Left lobe of liver (tissue), 2 donors: Measurements from ENCODE around the gene LRRC28. TPM values are rescaled to one million over a fixed set of nuclear protein-coding genes. Genes with fewer than 3 reads are reported as not detected.
"Not testable (repeated sequence)": the region's sequence is repeated elsewhere in the genome, so short reads cannot be mapped to it uniquely, and the experiment has no call there.

Experiments used
- ATAC-seq: fragments of 200-7000 bp; cut with Tn5 transposase; one replicate; pipeline ENCODE4 v1.9.1; 2020; ENCODE audit warnings: mild to moderate bottlenecking, moderate library complexity
- DNase-seq: peaks from one replicate; pipeline ENCODE4 v3.0.0-alpha.2; 2020; ENCODE audit warnings: low spot score
- total RNA-seq: library from RNA; stranded (reverse); gene quantifications from one replicate; pipeline ENCODE4 v1.2.1, GENCODE V29; 2021
- donor health status: DM: no; HTN: no; CAD: no; lungs with moderate emphysema.
- donor health status: DM: no; HTN: yes; CAD: no.

LRRC28 gene
- total RNA-seq: 26.9 TPM

GRCh38 chr15:99250857-99251841 is at the start of gene LRRC28:
Gene LRRC28, plus strand, starts transcription at chr15:99251481. Its CDS starts 4,477 bp downstream, at chr15:99255958.
- peak; percentile 90 for ATAC-seq
- DNase-seq: peak; percentile 99

- no peak for DNase-seq
- no peak for ATAC-seq
Observed at GRCh38 chr15:99202176-99202552, 49.1 kb upstream of the LRRC28 start.

GRCh38 chr15:99207672-99208071 is 43.6 kb upstream of the LRRC28 start:
- ATAC-seq (no peak), DNase-seq (no peak)

GRCh38 chr15:99209326-99209725 is 42.0 kb upstream of the LRRC28 start:
- ATAC-seq (peak; percentile 29), DNase-seq (no peak)

GRCh38 chr15:99210334-99210733 is 40.9 kb upstream of the LRRC28 start:
- ATAC-seq (no peak), DNase-seq (no peak)

- no peak for ATAC-seq
Observed at GRCh38 chr15:99211926-99212325, 39.4 kb upstream of the LRRC28 start.

GRCh38 chr15:99212406-99212805 is 38.9 kb upstream of the LRRC28 start:
- DNase-seq (no peak), ATAC-seq (no peak)

More at GRCh38 chr15:99211926-99212325, 39.4 kb upstream of the LRRC28 start:
- DNase-seq: no peak

GRCh38 chr15:99213187-99213811 is 38.0 kb upstream of the LRRC28 start:
- DNase-seq: peak; percentile 78
- peak; percentile 97 for ATAC-seq

- ATAC-seq (no peak), DNase-seq (no peak)
Observed at GRCh38 chr15:99224372-99225214, 26.7 kb upstream of the LRRC28 start.

GRCh38 chr15:99226802-99227201 is 24.5 kb upstream of the LRRC28 start:
- ATAC-seq: no peak
- no peak for DNase-seq

GRCh38 chr15:99228120-99228770 is 23.0 kb upstream of the LRRC28 start:
- ATAC-seq: peak; percentile 90
- no peak for DNase-seq

- DNase-seq (no peak), ATAC-seq (no peak)
Observed at GRCh38 chr15:99230867-99231266, 20.4 kb upstream of the LRRC28 start.

GRCh38 chr15:99232740-99233139 is 18.5 kb upstream of the LRRC28 start:
- ATAC-seq: no peak
- no peak for DNase-seq

- DNase-seq, ATAC-seq: not testable (repeated sequence)
Observed at GRCh38 chr15:99234160-99234559, 17.1 kb upstream of the LRRC28 start.

- ATAC-seq (no peak), DNase-seq (no peak)
Observed at GRCh38 chr15:99238849-99239248, 12.4 kb upstream of the LRRC28 start.

- ATAC-seq (no peak), DNase-seq (no peak)
Observed at GRCh38 chr15:99239545-99240198, 11.6 kb upstream of the LRRC28 start.

GRCh38 chr15:99241752-99242151 is 9.5 kb upstream of the LRRC28 start:
- ATAC-seq (no peak), DNase-seq (no peak)

- DNase-seq: no peak
- no peak for ATAC-seq
Observed at GRCh38 chr15:99244306-99244705, 7.0 kb upstream of the LRRC28 start.

GRCh38 chr15:99247062-99247461 is 4.2 kb upstream of the LRRC28 start:
- no peak for DNase-seq
- no peak for ATAC-seq
